Cardiac fibroblast (primary cell): ENCODE data around the gene ZNF311.
A peak's percentile ranks its signal among the peaks of the same experiment; 100 is the strongest.
"Not testable (repeated sequence)": the region's sequence is repeated elsewhere in the genome, so short reads cannot be mapped to it uniquely, and the experiment has no call there.

Experiments used
- DNase-seq, 2 donors: peaks; one replicate each; pipeline versions ENCODE4 v3.0.0 to v3.0.0-alpha.2; 2010; ENCODE audit warnings: low read depth in 2 of 2
- H3K4me3 ChIP-seq, 2 donors: replicated peaks in 1 of 2; 1 replicate in 1 of 2; 2 replicates in 1 of 2; pipeline ENCODE4 v1.5.1; 2011; ENCODE audit warnings: low read depth in 2 of 2, low read length in 2 of 2, mild to moderate bottlenecking in 2 of 2, moderate library complexity in 1 of 2
- CTCF ChIP-seq: IDR thresholded peaks from one replicate; pipeline ENCODE4 v1.5.1; 2011; ENCODE audit warnings: low read depth, mild to moderate bottlenecking, low read length, inconsistent platforms

ZNF311 gene

GRCh38 chr6:28953585-28954258, 51.4 kb downstream of the ZNF311 start:
- TF ChIP-seq CTCF: no peak
- H3K4me3 ChIP-seq: peak overlapping the region; percentile 29 to 59
- DNase-seq: peak; percentile 30 to 42

- no peak for TF ChIP-seq CTCF
- DNase-seq: peak; percentile 66 to 85
- peak overlapping the region; percentile 29 to 59 for H3K4me3 ChIP-seq
Observed at GRCh38 chr6:28953039-28953584, 52.0 kb downstream of the ZNF311 start.

GRCh38 chr6:28949656-28950195, 55.4 kb downstream of the ZNF311 start:
- not testable (repeated sequence) for H3K4me3 ChIP-seq, DNase-seq

- no peak for DNase-seq
- TF ChIP-seq CTCF: no peak
- H3K4me3 ChIP-seq: no peak overlapping the region
Observed at GRCh38 chr6:28948782-28949486, 56.2 kb downstream of the ZNF311 start.

- DNase-seq: peak in 1 of 2 donors; percentile 68
- no peak overlapping the region for H3K4me3 ChIP-seq
- no peak for TF ChIP-seq CTCF
Observed at GRCh38 chr6:28947831-28948270, 57.3 kb downstream of the ZNF311 start.

- no peak for DNase-seq
- no peak for TF ChIP-seq CTCF
- no peak overlapping the region for H3K4me3 ChIP-seq
Observed at GRCh38 chr6:28947067-28947765, 57.9 kb downstream of the ZNF311 start.
